ENCODE measurements around the gene FADS6.

FADS6 gene

DNA sequence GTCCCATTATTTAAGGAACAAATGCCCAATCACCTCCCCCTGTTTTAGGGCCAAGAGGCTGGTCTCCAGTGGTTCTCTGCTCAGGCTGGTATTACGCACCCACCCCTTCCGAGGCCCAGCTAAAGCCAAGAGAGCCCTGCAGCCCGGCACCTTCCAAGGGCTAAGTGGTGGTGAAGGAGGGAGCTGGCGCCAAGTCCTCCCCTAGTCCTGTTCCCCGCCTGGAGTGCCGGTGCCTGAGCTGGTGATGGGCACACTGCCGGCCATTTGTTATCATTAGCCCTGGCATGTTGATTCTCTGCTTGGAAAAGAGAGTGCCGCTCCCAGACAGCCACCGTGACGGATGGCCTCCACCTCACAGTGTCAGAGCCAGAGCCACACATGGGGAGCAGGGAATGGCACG, 65.6 kb downstream of the FADS6 start:
- no peak overlapping the region for H2AFZ ChIP-seq (ENCODE audit: low read length)
- TF ChIP-seq, protein P1, sequence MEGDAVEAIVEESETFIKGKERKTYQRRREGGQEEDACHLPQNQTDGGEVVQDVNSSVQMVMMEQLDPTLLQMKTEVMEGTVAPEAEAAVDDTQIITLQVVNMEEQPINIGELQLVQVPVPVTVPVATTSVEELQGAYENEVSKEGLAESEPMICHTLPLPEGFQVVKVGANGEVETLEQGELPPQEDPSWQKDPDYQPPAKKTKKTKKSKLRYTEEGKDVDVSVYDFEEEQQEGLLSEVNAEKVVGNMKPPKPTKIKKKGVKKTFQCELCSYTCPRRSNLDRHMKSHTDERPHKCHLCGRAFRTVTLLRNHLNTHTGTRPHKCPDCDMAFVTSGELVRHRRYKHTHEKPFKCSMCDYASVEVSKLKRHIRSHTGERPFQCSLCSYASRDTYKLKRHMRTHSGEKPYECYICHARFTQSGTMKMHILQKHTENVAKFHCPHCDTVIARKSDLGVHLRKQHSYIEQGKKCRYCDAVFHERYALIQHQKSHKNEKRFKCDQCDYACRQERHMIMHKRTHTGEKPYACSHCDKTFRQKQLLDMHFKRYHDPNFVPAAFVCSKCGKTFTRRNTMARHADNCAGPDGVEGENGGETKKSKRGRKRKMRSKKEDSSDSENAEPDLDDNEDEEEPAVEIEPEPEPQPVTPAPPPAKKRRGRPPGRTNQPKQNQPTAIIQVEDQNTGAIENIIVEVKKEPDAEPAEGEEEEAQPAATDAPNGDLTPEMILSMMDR (IDR thresholded peaks at IDR 0.05; ENCODE audit: low read length) = no peak
- TF ChIP-seq EZH2 (optimal IDR thresholded peaks at IDR 0.05; ENCODE audit: low read depth, low read length) (no peak), EZH2phosphoT487 (IDR thresholded peaks at IDR 0.05; ENCODE audit: low read length) (no peak)

More for the DNA sequence above, 65.6 kb downstream of the FADS6 start:
- Histone ChIP-seq H3K4me1 (ENCODE audit: low read length) (no peaks in the 10 kb centered on the region), H3K9me3 (replicated peaks; ENCODE audit: insufficient read depth, low read length) (no peaks in the 10 kb centered on the region), H3K27me3 (replicated peaks; ENCODE audit: insufficient read depth, low read length) (no peaks in the 10 kb centered on the region), H3K27ac (ENCODE audit: low read length) (no peak overlapping the region), H4K20me1 (ENCODE audit: insufficient read depth, low read length) (no peaks in the 10 kb centered on the region), H3K4me2 (ENCODE audit: low read depth, low read length) (no peak overlapping the region), H3F3A (ENCODE audit: insufficient read depth, low read length) (no peaks in the 10 kb centered on the region), H3K4me3 (ENCODE audit: low read length) (no peak overlapping the region), H3K79me2 (ENCODE audit: low read length) (no peaks in the 10 kb centered on the region), H3K9ac (ENCODE audit: low read length) (no peak overlapping the region), H3K36me3 (replicated peaks; ENCODE audit: insufficient read depth, low read length) (no peaks in the 10 kb centered on the region), H3K9me2 (replicated peaks; ENCODE audit: insufficient read depth, low read length) (no peaks in the 10 kb centered on the region)
- DNase-seq = no peak
